ENCODE data around the gene PANK1.

PANK1 gene

DNA sequence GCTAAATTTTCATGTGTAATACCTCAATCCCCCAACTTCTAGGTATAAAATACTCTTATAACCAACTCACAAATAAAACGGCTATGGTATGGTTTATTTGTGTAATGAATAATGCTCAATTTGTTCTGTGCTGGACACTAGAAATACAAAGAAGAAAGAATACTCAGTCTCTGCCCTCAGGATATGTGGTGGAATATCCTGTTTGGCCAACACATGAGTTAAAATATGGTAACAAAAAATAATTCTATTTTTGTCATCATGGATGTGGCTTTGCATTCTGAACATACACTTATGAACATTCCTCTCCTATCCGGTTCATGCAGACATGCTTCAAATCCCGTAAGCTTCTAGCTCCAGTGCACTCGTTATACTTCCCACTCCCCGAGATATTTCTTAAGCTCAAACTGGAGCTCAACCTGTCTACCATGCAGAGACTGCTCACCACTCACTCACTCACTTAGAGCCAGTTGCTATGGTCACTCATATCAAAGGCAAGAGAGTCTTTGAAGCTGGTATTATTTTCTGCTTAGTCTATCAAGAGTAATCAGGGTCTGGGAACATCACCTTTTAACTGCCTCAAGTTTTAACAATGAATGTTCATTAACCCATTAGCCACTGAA is 55.8 kb downstream of the PANK1 start:
- H3K9me3 ChIP-seq (ENCODE audit: control insufficient read depth, insufficient read depth, low read length), result no peaks in the 10 kb centered on the region
- no peaks in the 10 kb centered on the region for H3K4me1 ChIP-seq (ENCODE audit: control insufficient read depth, low read length)
- H4K20me1 ChIP-seq (ENCODE audit: control insufficient read depth, insufficient read depth, low read depth, low read length), result no peaks in the 10 kb centered on the region
- H3K4me2 ChIP-seq (ENCODE audit: low read length), result no peak overlapping the region
- peaks cover 37% of the 10 kb centered on the region for H3K36me3 ChIP-seq (ENCODE audit: control insufficient read depth, low read length)
- H3K9me2 ChIP-seq (replicated peaks; ENCODE audit: control insufficient read depth, low read length), result no peaks in the 10 kb centered on the region
- H3K4me3 ChIP-seq (ENCODE audit: low read length), result no peak overlapping the region
- H3K79me2 ChIP-seq (ENCODE audit: control insufficient read depth, low read length), result no peaks in the 10 kb centered on the region
- no peaks in the 10 kb centered on the region for H3F3A ChIP-seq (ENCODE audit: control insufficient read depth, insufficient read depth)
- H3K27ac ChIP-seq (ENCODE audit: low read depth, low read length), result no peak overlapping the region
- no peak for TF ChIP-seq CTCF (IDR thresholded peaks at IDR 0.05; ENCODE audit: low read depth, low read length, poor library complexity, severe bottlenecking)
- no peak for TF ChIP-seq EZH2phosphoT487 (IDR thresholded peaks at IDR 0.05; ENCODE audit: borderline replicate concordance, low read length)
- H3K27me3 ChIP-seq (ENCODE audit: control insufficient read depth, low read length), result no peaks in the 10 kb centered on the region

DNA sequence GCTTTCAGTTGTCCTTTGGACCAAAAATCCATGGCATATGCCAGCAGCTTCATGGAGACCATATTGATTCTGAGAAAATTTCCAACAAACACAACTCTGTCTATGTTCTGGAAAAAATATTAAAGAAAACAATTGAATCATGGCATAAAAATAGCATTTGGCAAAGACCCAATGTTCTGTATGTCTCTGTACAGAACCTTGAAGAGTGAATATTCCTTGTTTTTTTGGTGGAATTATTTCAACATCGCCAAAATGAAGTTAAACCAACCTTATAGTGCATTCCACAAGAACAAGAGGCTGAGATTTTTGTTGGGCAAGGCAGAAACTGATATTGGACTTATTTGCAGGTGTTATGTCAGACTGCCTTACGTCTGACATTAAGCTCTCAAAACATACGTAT is 56.4 kb downstream of the PANK1 start:
- no peak overlapping the region for H3K27ac ChIP-seq (ENCODE audit: low read depth, low read length)
- H3F3A ChIP-seq (ENCODE audit: control insufficient read depth, insufficient read depth), result no peaks in the 10 kb centered on the region
- peaks cover 37% of the 10 kb centered on the region for H3K36me3 ChIP-seq (ENCODE audit: control insufficient read depth, low read length)
- H3K27me3 ChIP-seq (ENCODE audit: control insufficient read depth, low read length), result no peaks in the 10 kb centered on the region
- no peaks in the 10 kb centered on the region for H3K9me3 ChIP-seq (ENCODE audit: control insufficient read depth, insufficient read depth, low read length)
- no peaks in the 10 kb centered on the region for H4K20me1 ChIP-seq (ENCODE audit: control insufficient read depth, insufficient read depth, low read depth, low read length)
- no peak overlapping the region for H3K4me2 ChIP-seq (ENCODE audit: low read length)
- H3K4me1 ChIP-seq (ENCODE audit: control insufficient read depth, low read length), result no peaks in the 10 kb centered on the region
- H3K79me2 ChIP-seq (ENCODE audit: control insufficient read depth, low read length), result no peaks in the 10 kb centered on the region
- TF ChIP-seq EZH2phosphoT487 (IDR thresholded peaks at IDR 0.05; ENCODE audit: borderline replicate concordance, low read length) (no peak), CTCF (IDR thresholded peaks at IDR 0.05; ENCODE audit: low read depth, low read length, poor library complexity, severe bottlenecking) (no peak)
- no peak overlapping the region for H3K4me3 ChIP-seq (ENCODE audit: low read length)
- H3K9me2 ChIP-seq (replicated peaks; ENCODE audit: control insufficient read depth, low read length), result no peaks in the 10 kb centered on the region

GRCh38 chr10:89582022-89582421 is 63.0 kb downstream of the PANK1 start:
- H3K27ac ChIP-seq (ENCODE audit: low read depth, low read length), result no peak overlapping the region
- no peaks in the 10 kb centered on the region for H3K27me3 ChIP-seq (ENCODE audit: control insufficient read depth, low read length)
- H3K4me3 ChIP-seq (ENCODE audit: low read length), result no peak overlapping the region
- H3K4me1 ChIP-seq (ENCODE audit: control insufficient read depth, low read length), result no peaks in the 10 kb centered on the region
- H4K20me1 ChIP-seq (ENCODE audit: control insufficient read depth, insufficient read depth, low read depth, low read length), result no peaks in the 10 kb centered on the region
- TF ChIP-seq EZH2phosphoT487 (IDR thresholded peaks at IDR 0.05; ENCODE audit: borderline replicate concordance, low read length) (no peak), CTCF (IDR thresholded peaks at IDR 0.05; ENCODE audit: low read depth, low read length, poor library complexity, severe bottlenecking) (no peak)
- H3K79me2 ChIP-seq (ENCODE audit: control insufficient read depth, low read length), result no peaks in the 10 kb centered on the region
- H3K9me2 ChIP-seq (replicated peaks; ENCODE audit: control insufficient read depth, low read length), result no peaks in the 10 kb centered on the region
- H3K4me2 ChIP-seq (ENCODE audit: low read length), result no peak overlapping the region
- no peaks in the 10 kb centered on the region for H3K9me3 ChIP-seq (ENCODE audit: control insufficient read depth, insufficient read depth, low read length)
- no peaks in the 10 kb centered on the region for H3F3A ChIP-seq (ENCODE audit: control insufficient read depth, insufficient read depth)
- no peaks in the 10 kb centered on the region for H3K36me3 ChIP-seq (ENCODE audit: control insufficient read depth, low read length)

All from DOHH2 (cell line).